SU-DHL-6 (cell line): Measurements from ENCODE around the gene PEAK3.

Experiments used
- CTCF ChIP-seq: fragments of 200-600 bp; sonication (generic); IDR thresholded peaks from one replicate; pipeline ENCODE4 v1.5.1; 2017; ENCODE audit warnings: antibody characterized with exemption, mild to moderate bottlenecking, low read length, moderate library complexity; ENCODE audit not compliant: insufficient read depth, poor library complexity, severe bottlenecking
- EZH2phosphoT487 ChIP-seq: fragments of 200-600 bp; sonication (generic), shearing (Covaris generic); conservative IDR thresholded peaks from 2 replicates; pipeline ENCODE4 v1.6.1; 2018; ENCODE audit warnings: mild to moderate bottlenecking, antibody characterized with exemption, low read length, moderate library complexity, mixed read lengths

- TF ChIP-seq CTCF (no peak), EZH2phosphoT487 (no peak)
Observed at GRCh38 chr19:2243274-2244124, 38.5 kb downstream of the PEAK3 start.
